K562 (cell line): ENCODE data around the gene PTPN14. TPM values are rescaled to one million over a fixed set of nuclear protein-coding genes. Genes with fewer than 3 reads are reported as not detected.

ENCODE experiments used
- ATAC-seq: fragments of 200-7000 bp; cut with Tn5 transposase; 3 replicates; pipeline ENCODE4 v1.9.1; 2020; ENCODE audit warnings: moderate library complexity
- BruUV-seq: library from RNA; stranded (reverse); fragments of 400-500 nt; replicated peaks from 2 replicates; lab custom pipeline; 2021; lab: Mats Ljungman, UMichigan
- CTCF ChIA-PET: fragments of 300-600 bp; formaldehyde crosslinking; extraction: SDS; loops from one replicate; lab custom pipeline; 2021; ENCODE audit warnings: low intra/inter-chr PET ratio; lab: Yijun Ruan, JAX
- POLR2A ChIA-PET: fragments of 300-600, 350-650 bp; sonication (Branson Sonifier 250); formaldehyde crosslinking; extraction: SDS; loops from one replicate; lab custom pipeline; 2021; ENCODE audit warnings: antibody characterized with exemption, inconsistent platforms; lab: Yijun Ruan, JAX
- DNase-seq, 4 experiments: peaks; one replicate each; pipeline versions ENCODE4 v3.0.0 to v3.0.0-alpha.2; 2011 to 2018; ENCODE audit warnings: low spot score in 3 of 4, mixed read lengths in 3 of 4; ENCODE audit errors: extremely low read depth in 1 of 4
- FAIRE-seq: peaks from 2 replicates; lab custom pipeline; 2011; peaks lifted over from hg19 to GRCh38; lab: Jason Lieb, UNC
- H2AFZ ChIP-seq: 2 replicates; pipeline ENCODE4 v1.6.0; 2011; ENCODE audit warnings: low read depth, low read length, control low read depth, inconsistent platforms
- H3K27ac ChIP-seq: fragments of 200-600 bp; 3 replicates; pipeline ENCODE4 v1.8.0; 2011; ENCODE audit warnings: low read depth, mild to moderate bottlenecking, control low read depth, inconsistent platforms, low read length, moderate library complexity, mixed read lengths; ENCODE audit errors: extremely low read depth
- H3K27me3 ChIP-seq, 2 experiments: fragments of 300-600 bp in 1 of 2; 2 replicates in 1 of 2; 3 replicates in 1 of 2; pipeline versions ENCODE4 v1.6.0 to v1.8.0; 2011; ENCODE audit warnings: inconsistent platforms in 2 of 2, low read length in 2 of 2, mild to moderate bottlenecking in 1 of 2, mixed read lengths in 1 of 2, moderate library complexity in 1 of 2; ENCODE audit not compliant: control insufficient read depth in 2 of 2, insufficient read depth in 2 of 2
- H3K36me3 ChIP-seq: fragments of 300-600 bp; 3 replicates; pipeline ENCODE4 v1.8.0; 2011; ENCODE audit warnings: mild to moderate bottlenecking, low read length, inconsistent platforms; ENCODE audit not compliant: control insufficient read depth, insufficient read depth
- H3K4me1 ChIP-seq, 2 experiments: fragments of 200-600 bp in 1 of 2; replicated peaks in 1 of 2; 2 replicates in 1 of 2; 3 replicates in 1 of 2; pipeline versions ENCODE4 v1.5.1 to v1.8.0; 2011; ENCODE audit warnings: inconsistent platforms in 2 of 2, low read length in 2 of 2, mild to moderate bottlenecking in 1 of 2, mixed read lengths in 1 of 2, moderate library complexity in 1 of 2; ENCODE audit not compliant: control insufficient read depth in 2 of 2, insufficient read depth in 2 of 2
- H3K4me2 ChIP-seq: 2 replicates; pipeline ENCODE4 v1.6.1; 2011; ENCODE audit warnings: low read length, control low read depth, inconsistent platforms, mixed read lengths; ENCODE audit not compliant: insufficient read depth
- H3K4me3 ChIP-seq: fragments of 200-600 bp; sonication (generic), shearing (Covaris generic); 2 replicates; pipeline ENCODE4 v1.5.1; 2016; ENCODE audit warnings: control low read depth, inconsistent platforms
- H3K79me2 ChIP-seq: fragments of 200-600 bp; 3 replicates; pipeline ENCODE4 v1.8.0; 2011; ENCODE audit warnings: low read length, inconsistent platforms; ENCODE audit not compliant: control insufficient read depth, insufficient read depth
- H3K9ac ChIP-seq, 2 experiments: 2 replicates each; pipeline versions ENCODE4 v1.6.0 to v1.6.1; 2011; ENCODE audit warnings: low read depth in 2 of 2, low read length in 2 of 2, control low read depth in 1 of 2, inconsistent platforms in 1 of 2, mild to moderate bottlenecking in 1 of 2, mixed read lengths in 1 of 2; ENCODE audit not compliant: insufficient read depth in 1 of 2
- H3K9me1 ChIP-seq: one replicate; pipeline ENCODE4 v1.6.0; 2011; ENCODE audit warnings: inconsistent platforms, mild to moderate bottlenecking, low read length, moderate library complexity; ENCODE audit not compliant: control insufficient read depth, insufficient read depth
- H3K9me3 ChIP-seq: replicated peaks from 2 replicates; pipeline ENCODE4 v1.5.1; 2011; ENCODE audit warnings: low read depth, low read length, inconsistent platforms; ENCODE audit not compliant: control insufficient read depth, insufficient read depth
- H4K20me1 ChIP-seq: replicated peaks from 2 replicates; pipeline ENCODE4 v1.6.1; 2011; ENCODE audit warnings: low read length, inconsistent platforms, mixed read lengths; ENCODE audit not compliant: control insufficient read depth, insufficient read depth
- BRD9 ChIP-seq: fragments of 450-650 bp; IDR thresholded peaks from 2 replicates; pipeline ENCODE4 v1.6.1; 2018; ENCODE audit warnings: low read depth; ENCODE audit not compliant: partially characterized antibody
- CBX3 ChIP-seq, 2 experiments: IDR thresholded peaks; 1 replicate in 1 of 2; 2 replicates in 1 of 2; pipeline ENCODE4 v1.6.1; 2012; ENCODE audit warnings: inconsistent platforms in 2 of 2, low read length in 2 of 2, borderline replicate concordance in 1 of 2, control low read depth in 1 of 2
- CREB1 ChIP-seq, 2 experiments: sonication (generic) in 1 of 2; formaldehyde crosslinking in 1 of 2; IDR thresholded peaks; 2 replicates each; pipeline versions ENCODE4 v1.6.1 to v1.8.0; 2012 to 2022; ENCODE audit warnings: inconsistent platforms in 1 of 2, mild to moderate bottlenecking in 1 of 2, missing genetic modification reagents in 1 of 2, moderate library complexity in 1 of 2
- GATAD2A ChIP-seq: fragments of 450-650 bp; IDR thresholded peaks from 2 replicates; pipeline ENCODE4 v1.6.1; 2017
- HIVEP1 ChIP-seq: fragments of 250-450 bp; sonication (Bioruptor Pico); IDR thresholded peaks from 2 replicates; pipeline ENCODE4 v1.4.0; 2020; ENCODE audit warnings: mild to moderate bottlenecking
- ILF3 ChIP-seq: fragments of 450-650 bp; IDR thresholded peaks from 2 replicates; pipeline ENCODE4 v1.6.1; 2018; ENCODE audit warnings: antibody characterized with exemption, mild to moderate bottlenecking, moderate library complexity, borderline replicate concordance
- NR4A1 ChIP-seq, 2 experiments: fragments of 250-450 bp in 1 of 2; fragments of 450-650 bp in 1 of 2; sonication (Bioruptor Pico) in 1 of 2; IDR thresholded peaks; 2 replicates each; pipeline versions ENCODE4 v1.4.0 to v1.6.1; 2016 to 2020; ENCODE audit warnings: mild to moderate bottlenecking in 2 of 2, missing compliant biosample characterization in 1 of 2, missing genetic modification characterization in 1 of 2, moderate library complexity in 1 of 2
- PHB ChIP-seq: fragments of 250-450 bp; sonication (Bioruptor Pico); IDR thresholded peaks from 2 replicates; pipeline ENCODE4 v1.5.0; 2021
- PPARD ChIP-seq: fragments of 250-450 bp; sonication (Bioruptor Pico); IDR thresholded peaks from 2 replicates; pipeline ENCODE4 v1.8.0; 2022; ENCODE audit warnings: inconsistent platforms, mild to moderate bottlenecking, moderate library complexity
- RBBP5 ChIP-seq: fragments of 200-600 bp; sonication (generic); IDR thresholded peaks from 2 replicates; pipeline ENCODE4 v1.6.1; 2012; ENCODE audit warnings: borderline replicate concordance, mild to moderate bottlenecking, low read length, control low read depth, inconsistent platforms; ENCODE audit not compliant: insufficient read depth, poor library complexity, severe bottlenecking
- SMARCA4 ChIP-seq: fragments of 450-650 bp; IDR thresholded peaks from 2 replicates; pipeline ENCODE4 v1.6.1; 2016
- TAL1 ChIP-seq: fragments of 450-650 bp; IDR thresholded peaks from 2 replicates; pipeline ENCODE4 v1.6.1; 2016; ENCODE audit warnings: mild to moderate bottlenecking
- ZC3H11A ChIP-seq: IDR thresholded peaks from 2 replicates; pipeline ENCODE4 v1.6.1; 2012; ENCODE audit warnings: low read depth, low read length, improper control_type of control experiment
- ZNF398 ChIP-seq: fragments of 250-450 bp; sonication (Bioruptor Pico); IDR thresholded peaks from 2 replicates; pipeline ENCODE4 v1.8.0; 2021; ENCODE audit warnings: moderate library complexity, mild to moderate bottlenecking, inconsistent platforms
- ZNF551 ChIP-seq: fragments of 250-450 bp; sonication (Bioruptor Pico); IDR thresholded peaks from 2 replicates; pipeline ENCODE4 v1.5.0; 2021; ENCODE audit warnings: mild to moderate bottlenecking, moderate library complexity
- ZNF77 ChIP-seq: fragments of 250-450 bp; sonication (Bioruptor Pico); IDR thresholded peaks from 2 replicates; pipeline ENCODE4 v1.5.0; 2020
- in situ Hi-C: fragments of 300-500 bp; cut with MboI; formaldehyde crosslinking; loops from 4 replicates; pipeline ENCODE4 v1.15.0; 2018; ENCODE audit warnings: inconsistent platforms, mixed read lengths
- intact Hi-C: fragments of 100-400 bp; cut with micrococcal nuclease; formaldehyde crosslinking; loops from 2 replicates; pipeline ENCODE4 v1.14.2; 2022
- polyA plus RNA-seq, 8 experiments: library from polyadenylated mRNA; depleted of rRNA in 4 of 8; stranded (reverse) in 5 of 8; unstranded in 3 of 8; fragments of >200 nt; fragmentation: Nextera tagmentation in 2 of 8; fragmentation: Illumina TruSeq in 1 of 8; extraction: Ambion mirVana in 2 of 8; extraction: Trizol in 1 of 8; gene quantifications; 2 replicates each; pipeline versions ENCODE4 v1.2.1 to v1.2.3, GENCODE V29; 2011 to 2014; ENCODE audit warnings: inconsistent platforms in 1 of 8, missing spikeins in 1 of 8
- total RNA-seq, 7 experiments: library from RNA; depleted of rRNA in 6 of 7; stranded (reverse); fragments of >200 nt in 6 of 7; fragmentation: Illumina TruSeq in 2 of 7; extraction: Trizol in 2 of 7; gene quantifications; 2 replicates each; pipeline versions ENCODE4 v1.2.1 to v1.2.3, GENCODE V29; 2011 to 2021; ENCODE audit warnings: low replicate concordance in 1 of 7

Gene PTPN14
- total and polyA plus RNA-seq, 9 of the 15 experiments (the other 6 are each of a cell fraction or from before 2014, with no cell fraction given) = 0.01 to 0.29 (median 0.04) TPM; not detected in 6

- TF ChIP-seq TAL1 = no peak
- TF ChIP-seq HIVEP1 (CRISPR knock-in tag) = no peak
- TF ChIP-seq PPARD = no peak
- TF ChIP-seq PHB (CRISPR knock-in tag) = no peak
- TF ChIP-seq CBX3 (IDR thresholded peaks at IDR 0.05; ENCODE audit: borderline replicate concordance in 1 of 2, low read length in 2 of 2) = no peak
- no peak for TF ChIP-seq ILF3
- TF ChIP-seq ZNF398 = no peak
- no peak for TF ChIP-seq SMARCA4
- TF ChIP-seq CREB1 (IDR thresholded peaks at IDR 0.05) = no peak
- TF ChIP-seq CREB1 (CRISPR knock-in tag; IDR thresholded peaks at IDR 0.05) = no peak
Measured at GRCh38 chr1:214414691-214415090, 136.7 kb downstream of the PTPN14 start (continued).

GRCh38 chr1:214413315-214413714 is 138.1 kb downstream of the PTPN14 start:
- no TSS peak for BruUV-seq
- Histone ChIP-seq H4K20me1 (no peaks in the 10 kb centered on the region), H2AFZ (no peak overlapping the region), H3K36me3 (no peaks in the 10 kb centered on the region), H3K27me3 (peaks cover 2 to 6% of the 10 kb centered on the region in 2 experiments; a peak in 4 of 5 replicates), H3K9ac (no peak overlapping the region), H3K27ac (no peak overlapping the region), H3K9me1 (no peaks in the 10 kb centered on the region), H3K4me1 (no peaks in the 10 kb centered on the region), H3K9me3 (no peaks in the 10 kb centered on the region), H3K4me2 (no peak overlapping the region), H3K79me2 (no peaks in the 10 kb centered on the region), H3K4me3 (no peak overlapping the region)
- CTCF ChIA-PET = no interaction called here
- FAIRE-seq = no peak
- POLR2A ChIA-PET = no interaction called here
- intact Hi-C loops (no loop called here), in situ Hi-C loops (no loop called here)
- ATAC-seq = no peak
- DNase-seq = no peak
- TF ChIP-seq ZNF77 (CRISPR knock-in tag) (no peak), NR4A1 (CRISPR knock-in tag; IDR thresholded peaks at IDR 0.05) (no peak), NR4A1 (tag; IDR thresholded peaks at IDR 0.05) (no peak), GATAD2A (no peak), BRD9 (no peak), RBBP5 (no peak), ZC3H11A (no peak), ZNF551 (CRISPR knock-in tag) (no peak)
